ACC112 (cell line): ENCODE results near the gene SDK2.
"Not testable (repeated sequence)": the region's sequence is repeated elsewhere in the genome, so short reads cannot be mapped to it uniquely, and the experiment has no call there.

Experiments used
- H2AFZ ChIP-seq: fragments of 200-600 bp; sonication (generic); one replicate; pipeline ENCODE4 v1.6.0; 2017; ENCODE audit warnings: antibody characterized with exemption, low read length; ENCODE audit not compliant: unreplicated experiment
- H3K27ac ChIP-seq: fragments of 200-600 bp; sonication (generic); 2 replicates; pipeline ENCODE4 v1.5.1; 2014; ENCODE audit warnings: low read depth, mild to moderate bottlenecking, antibody characterized with exemption, low read length, moderate library complexity
- H3K27me3 ChIP-seq: fragments of 200-600 bp; sonication (generic); 2 replicates; pipeline ENCODE4 v1.6.1; 2014; ENCODE audit warnings: mild to moderate bottlenecking, antibody characterized with exemption, low read length, moderate library complexity, mixed read lengths; ENCODE audit not compliant: insufficient read depth
- H3K36me3 ChIP-seq: fragments of 200-600 bp; sonication (generic); 2 replicates; pipeline ENCODE4 v1.6.1; 2016; ENCODE audit warnings: mild to moderate bottlenecking, antibody characterized with exemption, low read length, moderate library complexity, mixed read lengths; ENCODE audit not compliant: insufficient read depth
- H3K4me1 ChIP-seq: fragments of 200-600 bp; sonication (generic); one replicate; pipeline ENCODE4 v1.6.1; 2016; ENCODE audit warnings: low read length, mixed read lengths; ENCODE audit not compliant: insufficient read depth, unreplicated experiment, control insufficient read depth
- H3K4me3 ChIP-seq: fragments of 200-600 bp; sonication (generic); 2 replicates; pipeline ENCODE4 v1.5.1; 2014; ENCODE audit warnings: mild to moderate bottlenecking, low read depth, low read length
- H3K79me2 ChIP-seq: fragments of 200-600 bp; sonication (generic); one replicate; pipeline ENCODE4 v1.6.0; 2016; ENCODE audit warnings: low read length; ENCODE audit not compliant: control insufficient read depth, unreplicated experiment, insufficient read depth

Gene SDK2

GRCh38 chr17:73336408-73337329, 307.6 kb downstream of the SDK2 start:
- H3K36me3 ChIP-seq: no peaks in the 10 kb centered on the region
- H3K27ac ChIP-seq: no peak overlapping the region
- no peak overlapping the region for H3K4me3 ChIP-seq
- no peaks in the 10 kb centered on the region for H3K27me3 ChIP-seq
- peaks cover 39% of the 10 kb centered on the region for H3K4me1 ChIP-seq
- H2AFZ ChIP-seq: no peak overlapping the region
- H3K79me2 ChIP-seq: no peaks in the 10 kb centered on the region

GRCh38 chr17:73335591-73336407, 308.4 kb downstream of the SDK2 start:
- no peak overlapping the region for H3K4me3 ChIP-seq
- no peaks in the 10 kb centered on the region for H3K79me2 ChIP-seq
- H3K27ac ChIP-seq: no peak overlapping the region
- peaks cover 34% of the 10 kb centered on the region for H3K4me1 ChIP-seq
- H2AFZ ChIP-seq: no peak overlapping the region
- H3K36me3 ChIP-seq: no peaks in the 10 kb centered on the region
- H3K27me3 ChIP-seq: no peaks in the 10 kb centered on the region

- no peak overlapping the region for H3K27ac ChIP-seq
- H3K4me1 ChIP-seq: peaks cover 27% of the 10 kb centered on the region
- H3K36me3 ChIP-seq: no peaks in the 10 kb centered on the region
- H3K27me3 ChIP-seq: no peaks in the 10 kb centered on the region
- no peak overlapping the region for H3K4me3 ChIP-seq
- no peaks in the 10 kb centered on the region for H3K79me2 ChIP-seq
- H2AFZ ChIP-seq: no peak overlapping the region
Observed at GRCh38 chr17:73334771-73335513, 309.3 kb downstream of the SDK2 start.

GRCh38 chr17:73333445-73333844, 310.8 kb downstream of the SDK2 start:
- Histone ChIP-seq H2AFZ (peak overlapping the region; percentile 74), H3K4me1 (peaks cover 16% of the 10 kb centered on the region)
- not testable (repeated sequence) for H3K27ac ChIP-seq, H3K27me3 ChIP-seq, H3K4me3 ChIP-seq, H3K79me2 ChIP-seq, H3K36me3 ChIP-seq

GRCh38 chr17:73331060-73331459, 313.2 kb downstream of the SDK2 start:
- Histone ChIP-seq H3K79me2 (no peaks in the 10 kb centered on the region), H3K4me3 (no peak overlapping the region), H3K27ac (no peak overlapping the region)

GRCh38 chr17:73327676-73328075, 316.6 kb downstream of the SDK2 start:
- Histone ChIP-seq H3K27ac (no peak overlapping the region), H2AFZ (no peak overlapping the region), H3K27me3 (no peaks in the 10 kb centered on the region), H3K4me1 (peaks cover 25% of the 10 kb centered on the region), H3K79me2 (no peaks in the 10 kb centered on the region), H3K4me3 (no peak overlapping the region), H3K36me3 (no peaks in the 10 kb centered on the region)

More at GRCh38 chr17:73331060-73331459, 313.2 kb downstream of the SDK2 start:
- peaks cover 9% of the 10 kb centered on the region for H3K4me1 ChIP-seq
- H3K36me3 ChIP-seq: no peaks in the 10 kb centered on the region
- H3K27me3 ChIP-seq: no peaks in the 10 kb centered on the region
- no peak overlapping the region for H2AFZ ChIP-seq

- peak overlapping the region; percentile 70 for H2AFZ ChIP-seq
- H3K79me2 ChIP-seq: no peaks in the 10 kb centered on the region
- no peaks in the 10 kb centered on the region for H3K36me3 ChIP-seq
- H3K27me3 ChIP-seq: no peaks in the 10 kb centered on the region
- peak overlapping the region; percentile 15; the same call in 1 of the 2 replicates for H3K27ac ChIP-seq
- H3K4me3 ChIP-seq: no peak overlapping the region
- peaks cover 25% of the 10 kb centered on the region for H3K4me1 ChIP-seq
Observed at GRCh38 chr17:73325527-73325842, 318.8 kb downstream of the SDK2 start.

- Histone ChIP-seq H3K4me1 (peaks cover 25% of the 10 kb centered on the region), H2AFZ (peak overlapping the region; percentile 67), H3K79me2 (no peaks in the 10 kb centered on the region), H3K27ac (peak overlapping the region; percentile 15; the same call in 1 of the 2 replicates), H3K27me3 (no peaks in the 10 kb centered on the region), H3K4me3 (no peak overlapping the region), H3K36me3 (no peaks in the 10 kb centered on the region)
Observed at GRCh38 chr17:73324711-73325526, 319.3 kb downstream of the SDK2 start.

GRCh38 chr17:73324160-73324475, 320.1 kb downstream of the SDK2 start:
- Histone ChIP-seq H3K79me2 (no peaks in the 10 kb centered on the region), H3K36me3 (no peaks in the 10 kb centered on the region), H3K4me1 (peaks cover 25% of the 10 kb centered on the region), H3K4me3 (no peak overlapping the region), H2AFZ (no peak overlapping the region), H3K27ac (no peak overlapping the region), H3K27me3 (no peaks in the 10 kb centered on the region)
